GM19468 (cell line): ENCODE results near the gene C22orf15.
"Not testable (repeated sequence)": the region's sequence is repeated elsewhere in the genome, so short reads cannot be mapped to it uniquely, and the experiment has no call there.

Source experiments
- ATAC-seq: cut with Tn5 transposase; IDR thresholded peaks from one replicate; pipeline ENCODE4 v1.9.1; 2021; ENCODE audit warnings: mild to moderate bottlenecking, moderate library complexity, moderate number of reproducible peaks; ENCODE audit not compliant: unreplicated experiment; ENCODE audit errors: extremely low read depth

Gene C22orf15

DNA sequence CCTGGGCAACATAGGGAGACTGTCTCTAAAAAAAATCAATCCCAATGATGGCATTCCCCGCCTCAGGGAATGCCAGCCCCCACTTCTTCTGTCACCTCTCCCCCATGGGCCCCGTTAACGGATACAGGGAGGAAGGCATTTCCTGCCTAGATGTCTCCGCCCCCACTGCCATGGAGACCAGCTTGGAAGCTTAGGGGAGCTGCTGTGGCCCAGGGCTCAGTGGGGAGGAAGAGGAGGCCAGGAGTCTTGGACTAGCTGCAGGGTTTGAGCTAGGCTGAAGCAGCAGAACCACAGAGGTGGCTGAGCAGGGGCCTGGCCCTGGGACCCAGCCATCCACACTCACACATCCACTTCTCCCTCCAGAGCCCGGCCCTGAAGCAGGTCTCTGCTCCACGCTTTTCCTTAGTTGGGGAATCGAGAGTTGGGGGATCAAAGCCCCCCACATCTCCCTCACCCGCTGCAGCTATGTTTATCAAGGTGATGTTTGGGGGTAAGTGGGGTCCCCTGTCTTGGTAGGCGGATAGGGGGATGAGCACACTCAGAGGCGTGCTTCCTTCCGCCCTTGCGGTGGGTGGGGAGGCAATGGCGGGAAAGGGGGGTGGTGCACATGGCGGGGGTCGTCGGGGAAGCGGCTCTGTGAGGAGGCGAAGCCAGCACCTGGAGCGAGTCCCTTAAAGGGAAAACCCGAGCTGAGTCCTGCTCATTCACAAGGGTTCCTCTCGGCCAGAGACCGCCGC is at the start of gene C22orf15:
TSS of gene C22orf15 (plus strand) at position 149 of the 737 bp plus-strand sequence. CDS start at position 466, 317 bp downstream.
- no peak for ATAC-seq

DNA sequence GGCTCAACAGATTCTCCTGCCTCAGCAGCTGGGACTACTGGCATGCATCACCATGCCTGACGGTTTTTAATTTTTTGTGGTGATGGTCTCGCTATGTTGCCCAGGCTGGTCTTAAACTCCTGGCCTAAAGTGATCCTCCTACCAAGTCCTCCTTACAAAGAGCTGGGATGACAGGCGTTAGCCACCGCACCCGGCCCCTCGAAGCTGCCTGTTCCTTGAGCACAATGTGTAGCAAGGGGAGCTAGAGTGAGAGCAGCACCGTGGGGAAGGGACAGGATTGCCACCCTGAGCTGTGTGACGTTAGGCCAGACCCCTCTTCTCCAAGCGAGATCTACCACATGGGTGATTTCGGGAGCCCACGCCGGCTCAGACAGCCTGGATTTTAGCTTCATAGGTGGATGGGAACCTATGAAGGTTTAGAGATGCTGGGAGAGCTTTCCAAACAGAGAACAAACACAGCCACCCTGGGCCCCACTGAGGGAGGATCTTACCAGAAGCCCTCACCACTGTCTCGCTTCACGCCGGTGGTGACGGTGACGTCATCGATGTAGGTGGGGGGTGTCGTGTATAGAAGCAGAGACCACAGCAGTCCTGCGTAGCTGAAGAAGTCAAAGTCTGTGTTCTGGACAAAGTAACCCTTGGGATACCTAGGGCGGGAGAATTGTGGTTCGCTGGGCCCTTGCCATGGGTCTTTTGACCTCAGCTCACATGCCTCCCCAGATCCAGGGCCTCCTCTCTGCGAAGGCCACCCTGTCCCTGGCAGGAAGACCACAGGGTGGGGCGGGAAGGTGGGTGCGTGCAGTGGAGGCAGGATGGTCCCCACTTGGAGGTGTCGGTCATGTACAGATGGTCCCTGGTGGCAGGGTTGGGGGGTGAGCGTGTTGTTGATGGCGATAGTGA is 48.8 kb upstream of the C22orf15 start:
- no peak for ATAC-seq

- no peak for ATAC-seq
Measured at GRCh38 chr22:23714596-23715578, 47.9 kb upstream of the C22orf15 start.

DNA sequence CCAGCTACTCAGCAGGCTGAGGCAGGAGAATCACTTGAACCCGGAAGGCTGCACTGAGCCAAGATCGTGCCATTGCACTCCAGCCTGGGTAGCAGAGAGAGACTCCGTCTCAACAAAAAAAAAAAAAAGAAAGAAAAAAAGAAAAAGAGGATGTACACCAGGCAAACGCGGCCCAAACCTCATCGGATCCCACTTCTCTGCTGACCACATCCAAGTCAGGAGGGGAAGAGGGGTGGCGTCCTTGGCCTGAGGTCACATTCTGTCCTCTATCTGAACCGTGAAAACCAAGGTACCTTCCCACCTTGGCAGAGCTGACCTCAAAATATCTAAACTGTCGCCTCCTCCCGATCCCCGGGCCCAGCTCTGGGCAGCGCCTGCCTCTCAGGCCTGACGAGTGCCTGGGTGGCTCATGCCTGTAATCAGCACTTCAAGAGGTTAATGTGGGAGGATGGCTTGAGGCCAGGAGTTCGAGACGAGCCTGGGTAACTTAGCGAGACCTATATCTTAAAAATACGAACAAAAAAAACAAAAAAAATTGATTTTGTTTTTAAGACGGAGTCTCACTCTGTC is 46.9 kb upstream of the C22orf15 start:
- no peak for ATAC-seq

GRCh38 chr22:23716811-23717801 is 45.7 kb upstream of the C22orf15 start:
- no peak for ATAC-seq

DNA sequence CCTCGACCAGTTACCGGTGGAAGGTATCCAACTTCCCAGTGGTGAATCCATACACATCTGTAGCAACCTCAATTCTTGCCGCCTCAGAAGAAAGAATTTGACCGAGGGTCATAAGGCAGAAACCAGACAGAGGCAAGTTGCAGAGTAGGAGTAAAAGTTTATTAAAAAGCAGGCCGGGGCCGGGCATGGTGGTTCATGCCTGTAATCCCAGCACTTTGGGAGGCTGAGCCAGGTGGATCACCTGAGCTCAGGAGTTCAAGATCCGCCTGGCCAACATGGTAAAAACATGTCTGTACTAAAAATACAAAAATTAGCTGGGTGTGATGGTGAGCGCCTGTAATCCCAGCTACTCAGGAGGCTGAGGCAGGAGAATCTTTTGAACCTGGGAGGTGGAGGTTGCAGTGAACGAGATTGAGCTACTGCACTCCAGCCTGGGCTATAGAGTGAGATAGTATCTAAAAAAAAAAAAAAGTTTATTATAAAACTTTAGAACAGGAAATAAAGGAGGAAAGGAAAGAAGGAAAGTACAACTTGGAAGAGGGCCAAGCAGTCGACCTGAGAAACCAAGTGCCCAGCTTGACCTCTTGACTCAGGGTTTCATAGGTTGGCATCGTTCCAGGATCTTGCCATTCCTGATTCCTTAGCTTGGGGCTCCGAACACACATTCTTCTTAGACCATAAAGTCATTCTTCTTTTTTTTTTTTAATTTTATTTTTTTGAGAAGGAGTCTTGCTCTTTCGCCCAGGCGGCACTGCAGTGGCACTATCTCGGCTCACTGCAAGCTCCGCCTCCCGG is 44.2 kb upstream of the C22orf15 start:
- ATAC-seq: no peak

DNA sequence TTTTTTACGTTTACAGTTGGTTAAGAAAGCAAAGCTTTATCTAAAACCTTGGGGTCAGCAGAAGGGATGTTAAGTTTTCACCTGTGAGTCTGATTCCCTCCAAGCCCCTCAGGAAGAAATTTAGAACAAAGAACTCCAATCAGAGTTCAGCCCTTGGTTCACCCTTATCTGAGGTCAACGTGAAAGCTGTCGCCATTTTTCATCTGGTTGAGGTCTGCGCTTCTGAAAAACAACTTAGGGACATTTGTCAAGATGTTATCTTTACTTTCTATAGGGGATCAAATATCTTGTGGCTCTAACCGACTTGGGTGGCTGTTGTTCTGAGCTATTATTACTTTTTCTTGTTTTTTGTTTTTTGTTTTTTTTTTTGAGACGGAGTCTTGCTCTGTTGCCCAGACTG is 41.9 kb upstream of the C22orf15 start:
- no peak for ATAC-seq

- no peak for ATAC-seq
Measured at GRCh38 chr22:23722160-23722559, 40.6 kb upstream of the C22orf15 start.

GRCh38 chr22:23722724-23723123 is 40.1 kb upstream of the C22orf15 start:
- ATAC-seq: no peak

DNA sequence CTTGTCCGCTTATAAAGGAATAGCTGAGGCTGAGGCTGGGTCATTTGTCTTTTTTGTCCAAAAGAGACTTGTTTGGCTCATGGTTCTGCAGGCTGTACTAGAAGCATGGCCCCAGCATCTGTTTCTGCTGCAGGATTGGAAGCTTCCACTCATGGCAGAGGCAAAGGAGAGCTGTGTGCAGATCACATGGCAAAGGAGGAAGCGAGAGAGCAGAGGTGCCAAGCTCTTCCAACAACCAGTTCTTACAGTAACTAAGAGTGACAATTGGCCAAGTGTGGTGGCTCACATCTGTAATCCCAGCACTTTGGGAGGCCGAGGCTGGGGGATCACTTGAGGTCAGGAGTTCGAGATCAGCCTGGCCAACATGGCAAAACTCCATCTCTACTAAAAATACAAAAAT is 34.7 kb upstream of the C22orf15 start:
- ATAC-seq: not testable (repeated sequence)

- ATAC-seq: no peak
Measured at GRCh38 chr22:23737696-23738095, 25.1 kb upstream of the C22orf15 start.

GRCh38 chr22:23742505-23743264 is 20.1 kb upstream of the C22orf15 start:
- no peak for ATAC-seq

DNA sequence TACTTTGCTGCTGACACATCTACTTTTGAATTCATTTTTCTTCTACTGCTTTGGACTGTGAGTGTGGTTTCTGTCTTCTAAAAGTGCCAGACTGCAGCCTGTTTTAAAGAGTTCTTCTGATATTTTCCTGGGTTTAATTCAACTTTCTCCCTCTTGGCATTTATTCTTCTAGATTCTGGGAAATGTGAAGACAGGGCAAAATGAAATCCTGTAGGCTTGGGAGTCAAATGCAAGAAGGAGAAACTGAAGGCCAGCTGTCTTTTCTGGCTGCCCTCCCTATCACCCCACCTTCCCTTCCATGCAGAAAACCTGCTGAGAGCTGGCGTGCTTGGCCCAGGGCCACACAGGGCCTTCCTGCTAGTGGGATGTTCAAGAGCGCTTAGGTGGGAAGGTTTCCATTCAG is 19.5 kb upstream of the C22orf15 start:
- ATAC-seq: no peak

DNA sequence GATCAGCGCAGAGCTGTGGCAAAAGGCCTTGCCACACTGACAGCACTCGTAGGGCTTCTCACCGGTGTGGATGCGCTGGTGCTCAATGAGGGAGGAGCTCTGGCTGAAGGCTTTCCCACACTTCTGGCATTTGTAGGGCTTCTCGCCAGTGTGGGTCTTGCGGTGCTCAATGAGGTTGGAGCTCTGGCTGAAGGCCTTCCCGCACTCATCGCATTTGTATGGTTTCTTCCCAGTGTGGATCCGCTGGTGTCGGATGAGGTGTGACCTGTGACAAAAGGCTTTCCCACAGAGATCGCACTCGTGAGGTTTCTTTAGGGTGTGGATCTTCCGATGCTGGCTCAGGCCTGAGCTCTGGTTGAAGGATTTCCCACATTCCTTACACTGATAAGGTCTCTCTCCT is 18.8 kb upstream of the C22orf15 start:
- ATAC-seq: no peak

DNA sequence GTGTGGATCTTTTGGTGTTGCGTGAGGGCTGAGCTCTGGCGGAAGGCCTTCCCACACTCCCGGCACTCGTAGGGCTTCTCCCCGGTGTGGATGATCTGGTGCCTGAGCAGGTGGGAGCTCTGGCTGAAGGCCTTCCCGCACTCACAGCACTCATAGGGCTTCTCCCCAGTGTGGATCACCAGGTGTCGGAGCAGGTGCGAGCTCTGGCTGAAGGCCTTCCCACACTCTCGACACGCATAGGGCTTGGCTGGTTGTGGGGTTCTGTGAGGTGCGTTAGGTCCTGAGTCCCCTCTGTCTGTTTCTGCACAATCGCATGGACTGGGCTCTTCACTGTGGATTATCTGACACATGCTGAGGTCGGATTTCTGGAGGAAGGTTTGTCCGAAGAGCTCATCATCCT is 18.3 kb upstream of the C22orf15 start:
- ATAC-seq: no peak

GRCh38 chr22:23745791-23746190 is 17.0 kb upstream of the C22orf15 start:
- no peak for ATAC-seq

DNA sequence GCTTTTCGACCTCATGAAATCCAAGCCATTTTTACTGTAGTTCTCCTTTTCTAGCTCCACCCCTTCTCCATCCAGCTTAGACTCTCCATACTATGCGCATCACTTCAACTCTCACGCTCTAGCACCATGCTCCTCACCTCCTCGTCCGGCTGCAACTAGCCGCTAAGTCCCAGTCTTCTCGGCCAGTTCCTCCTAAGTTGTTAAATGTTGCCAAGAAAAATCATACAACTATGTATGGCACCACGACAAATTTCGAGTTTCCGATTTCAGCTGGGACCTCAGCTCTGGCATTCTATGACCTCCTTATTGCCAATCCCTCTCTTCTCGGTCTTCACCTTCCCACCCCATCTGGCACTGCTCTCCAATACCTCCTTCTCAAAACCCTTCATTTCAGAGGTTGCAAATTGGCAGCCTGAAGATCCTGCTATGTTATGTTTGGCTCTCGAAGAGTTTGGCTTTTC is 12.9 kb upstream of the C22orf15 start:
- ATAC-seq: no peak
